22Rv1 (cell line): ENCODE measurements around the gene FAM3C.

Experiments used
- ZFX ChIP-seq: fragments of 450-650 bp; IDR thresholded peaks from 2 replicates; pipeline ENCODE4 v1.6.1; 2017; ENCODE audit warnings: antibody characterized with exemption, borderline replicate concordance
- TF ChIP-seq, protein P1 (sequence below): fragments of 450-650 bp; IDR thresholded peaks from 2 replicates; pipeline ENCODE4 v1.5.1; 2017; ENCODE audit warnings: mild to moderate bottlenecking

DNA sequence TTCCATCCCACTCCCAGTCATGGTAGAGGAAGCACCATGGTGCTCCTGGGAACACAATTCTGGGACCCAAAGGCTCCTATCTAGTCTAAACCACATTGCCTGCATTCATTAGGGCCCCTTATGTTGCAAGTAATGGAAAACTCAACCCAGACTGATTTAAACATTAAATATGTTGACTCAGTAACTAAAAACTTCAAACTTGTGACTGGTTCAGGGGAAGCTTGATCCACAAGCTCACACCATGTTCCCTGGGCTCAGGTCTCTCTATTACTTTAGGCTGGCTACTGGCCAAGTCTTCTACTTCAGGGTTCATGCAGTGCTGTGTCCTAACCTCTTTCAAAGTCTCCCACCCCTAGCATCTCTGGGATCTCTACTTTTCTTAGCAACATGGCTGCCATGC lies 54.2 kb downstream of the FAM3C start:
- TF ChIP-seq, protein P1, sequence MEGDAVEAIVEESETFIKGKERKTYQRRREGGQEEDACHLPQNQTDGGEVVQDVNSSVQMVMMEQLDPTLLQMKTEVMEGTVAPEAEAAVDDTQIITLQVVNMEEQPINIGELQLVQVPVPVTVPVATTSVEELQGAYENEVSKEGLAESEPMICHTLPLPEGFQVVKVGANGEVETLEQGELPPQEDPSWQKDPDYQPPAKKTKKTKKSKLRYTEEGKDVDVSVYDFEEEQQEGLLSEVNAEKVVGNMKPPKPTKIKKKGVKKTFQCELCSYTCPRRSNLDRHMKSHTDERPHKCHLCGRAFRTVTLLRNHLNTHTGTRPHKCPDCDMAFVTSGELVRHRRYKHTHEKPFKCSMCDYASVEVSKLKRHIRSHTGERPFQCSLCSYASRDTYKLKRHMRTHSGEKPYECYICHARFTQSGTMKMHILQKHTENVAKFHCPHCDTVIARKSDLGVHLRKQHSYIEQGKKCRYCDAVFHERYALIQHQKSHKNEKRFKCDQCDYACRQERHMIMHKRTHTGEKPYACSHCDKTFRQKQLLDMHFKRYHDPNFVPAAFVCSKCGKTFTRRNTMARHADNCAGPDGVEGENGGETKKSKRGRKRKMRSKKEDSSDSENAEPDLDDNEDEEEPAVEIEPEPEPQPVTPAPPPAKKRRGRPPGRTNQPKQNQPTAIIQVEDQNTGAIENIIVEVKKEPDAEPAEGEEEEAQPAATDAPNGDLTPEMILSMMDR = no peak
- no peak for TF ChIP-seq ZFX
